Measurements from ENCODE around the gene IMPG2.

- no peak for TF ChIP-seq CTCF (IDR thresholded peaks at IDR 0.05)
- no peak for TF ChIP-seq POLR2A (IDR thresholded peaks at IDR 0.05)
- TF ChIP-seq EP300 (IDR thresholded peaks at IDR 0.05): no peak
Measured at GRCh38 chr3:101248736-101249135, 71.6 kb downstream of the IMPG2 start.

Measured in ovary (tissue), 3 donors.